Suprapubic skin (tissue), 4 donors: ENCODE results near the gene BORCS6.
A peak's percentile ranks its signal among the peaks of the same experiment; 100 is the strongest.

Experiments
- EP300 ChIP-seq: sonication (generic); formaldehyde crosslinking; IDR thresholded peaks from one replicate; pipeline ENCODE4 v1.6.1; 2017; ENCODE audit warnings: antibody characterized with exemption
- POLR2A ChIP-seq, 2 donors: fragments of 450-650 bp; IDR thresholded peaks; one replicate each; pipeline ENCODE4 v1.6.1; 2017; ENCODE audit warnings: antibody characterized with exemption in 2 of 2, mild to moderate bottlenecking in 2 of 2, moderate library complexity in 2 of 2
- POLR2AphosphoS5 ChIP-seq, 3 donors: sonication (generic); formaldehyde crosslinking; IDR thresholded peaks; one replicate each; pipeline ENCODE4 v1.6.1; 2017; ENCODE audit warnings: antibody characterized with exemption in 3 of 3
- TF ChIP-seq, protein P1 (sequence below), 2 donors: fragments of 200-600 bp in 1 of 2; fragments of 450-650 bp in 1 of 2; sonication (generic) in 1 of 2; IDR thresholded peaks; one replicate each; pipeline ENCODE4 v1.5.1; 2016 to 2019; ENCODE audit warnings: antibody characterized with exemption in 2 of 2, mild to moderate bottlenecking in 1 of 2, moderate library complexity in 1 of 2

DNA sequence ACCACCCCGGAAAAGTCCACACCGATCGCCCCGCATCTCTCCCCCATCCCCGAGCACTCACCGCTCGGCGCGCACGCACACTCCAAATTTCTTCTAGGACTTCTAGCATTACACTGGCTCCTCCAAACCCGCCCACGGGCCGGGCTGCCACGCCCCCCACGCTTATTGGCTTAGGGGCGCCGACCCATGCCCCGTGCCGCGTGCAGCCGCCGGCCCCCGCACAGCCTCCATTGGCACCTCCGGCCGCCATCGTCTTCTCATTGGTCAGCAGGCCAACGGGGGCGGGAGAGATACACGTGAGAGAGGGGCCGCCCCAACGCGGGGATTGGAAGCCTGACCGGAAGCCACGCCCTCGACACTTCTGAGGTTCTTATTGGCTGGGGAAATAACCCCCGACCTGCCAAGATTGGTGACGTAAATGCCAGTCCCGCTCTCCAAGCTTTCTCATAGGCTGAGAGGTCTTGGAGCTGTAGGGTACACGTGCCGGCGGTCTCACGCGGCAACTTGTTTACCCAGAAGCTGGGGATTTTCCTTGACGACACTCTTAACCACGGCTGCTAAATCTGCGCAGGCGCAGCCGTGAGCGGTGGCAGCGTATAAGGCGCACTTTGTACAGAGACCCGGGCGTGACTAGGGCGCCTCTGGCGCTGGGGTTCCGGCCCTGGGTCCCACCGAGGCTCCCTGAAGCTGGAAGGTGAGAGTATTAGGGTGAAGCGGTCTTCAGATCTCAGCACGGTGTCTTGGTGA is 33.6 kb downstream of the BORCS6 start:
- TF ChIP-seq, protein P1, sequence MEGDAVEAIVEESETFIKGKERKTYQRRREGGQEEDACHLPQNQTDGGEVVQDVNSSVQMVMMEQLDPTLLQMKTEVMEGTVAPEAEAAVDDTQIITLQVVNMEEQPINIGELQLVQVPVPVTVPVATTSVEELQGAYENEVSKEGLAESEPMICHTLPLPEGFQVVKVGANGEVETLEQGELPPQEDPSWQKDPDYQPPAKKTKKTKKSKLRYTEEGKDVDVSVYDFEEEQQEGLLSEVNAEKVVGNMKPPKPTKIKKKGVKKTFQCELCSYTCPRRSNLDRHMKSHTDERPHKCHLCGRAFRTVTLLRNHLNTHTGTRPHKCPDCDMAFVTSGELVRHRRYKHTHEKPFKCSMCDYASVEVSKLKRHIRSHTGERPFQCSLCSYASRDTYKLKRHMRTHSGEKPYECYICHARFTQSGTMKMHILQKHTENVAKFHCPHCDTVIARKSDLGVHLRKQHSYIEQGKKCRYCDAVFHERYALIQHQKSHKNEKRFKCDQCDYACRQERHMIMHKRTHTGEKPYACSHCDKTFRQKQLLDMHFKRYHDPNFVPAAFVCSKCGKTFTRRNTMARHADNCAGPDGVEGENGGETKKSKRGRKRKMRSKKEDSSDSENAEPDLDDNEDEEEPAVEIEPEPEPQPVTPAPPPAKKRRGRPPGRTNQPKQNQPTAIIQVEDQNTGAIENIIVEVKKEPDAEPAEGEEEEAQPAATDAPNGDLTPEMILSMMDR (IDR thresholded peaks at IDR 0.05) = no peak
- TF ChIP-seq EP300 (peak; percentile 58), POLR2AphosphoS5 (IDR thresholded peaks at IDR 0.05) (peak; percentile 99 to 100 (median 99)), POLR2A (IDR thresholded peaks at IDR 0.05) (peak; percentile 98 to 100)
